Neuron (in vitro differentiated cells): ENCODE data around the gene POC5.
"Not testable (repeated sequence)": the region's sequence is repeated elsewhere in the genome, so short reads cannot be mapped to it uniquely, and the experiment has no call there.

Experiments used
- H2AFZ ChIP-seq: one replicate; pipeline ENCODE4 v1.6.1; 2013; ENCODE audit warnings: low read depth, mild to moderate bottlenecking, inconsistent platforms, low read length, moderate library complexity
- H3K27me3 ChIP-seq: one replicate; pipeline ENCODE4 v1.6.1; 2013; ENCODE audit warnings: low read length; ENCODE audit not compliant: insufficient read depth
- H3K36me3 ChIP-seq: one replicate; pipeline ENCODE4 v1.6.1; 2013; ENCODE audit warnings: low read length; ENCODE audit not compliant: insufficient read depth
- H3K4me1 ChIP-seq: one replicate; pipeline ENCODE4 v1.6.1; 2013; ENCODE audit warnings: low read length; ENCODE audit not compliant: insufficient read depth
- H3K4me3 ChIP-seq: 2 replicates; pipeline ENCODE4 v1.5.1; 2013; ENCODE audit warnings: mild to moderate bottlenecking, low read length, moderate library complexity
- H3K9me3 ChIP-seq: one replicate; pipeline ENCODE4 v1.6.1; 2013; ENCODE audit warnings: low read length

POC5 gene

GRCh38 chr5:75726224-75726623, 9.0 kb upstream of the POC5 start:
- H3K4me1 ChIP-seq, H3K27me3 ChIP-seq, H3K9me3 ChIP-seq, H3K4me3 ChIP-seq, H3K36me3 ChIP-seq, H2AFZ ChIP-seq: not testable (repeated sequence)

DNA sequence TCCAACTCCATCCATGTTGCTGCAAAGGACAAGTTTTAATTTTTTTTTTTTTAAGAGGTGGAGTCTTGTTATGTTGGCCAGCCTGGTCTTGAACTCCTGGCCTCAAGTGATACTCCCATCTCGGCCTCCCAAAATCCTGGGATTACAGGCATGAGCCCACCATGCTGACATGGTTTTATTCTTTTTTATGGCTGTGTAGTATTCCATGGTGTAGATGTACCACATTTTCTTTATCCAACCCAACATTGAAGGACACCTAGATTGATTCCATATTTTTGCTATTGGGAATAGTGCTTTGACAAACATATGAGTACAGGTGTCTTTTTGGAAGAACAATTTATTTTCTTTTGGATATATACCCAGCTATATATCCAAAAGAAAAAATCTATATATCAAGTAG, 6.1 kb upstream of the POC5 start:
- no peak overlapping the region for H3K4me3 ChIP-seq
- no peaks in the 10 kb centered on the region for H3K27me3 ChIP-seq
- no peaks in the 10 kb centered on the region for H3K4me1 ChIP-seq
- no peaks in the 10 kb centered on the region for H3K9me3 ChIP-seq
- no peak overlapping the region for H2AFZ ChIP-seq
- no peaks in the 10 kb centered on the region for H3K36me3 ChIP-seq

GRCh38 chr5:75721573-75721972, 4.3 kb upstream of the POC5 start:
- Histone ChIP-seq H3K9me3 (no peaks in the 10 kb centered on the region), H3K4me3 (no peak overlapping the region), H2AFZ (no peak overlapping the region), H3K4me1 (no peaks in the 10 kb centered on the region), H3K36me3 (no peaks in the 10 kb centered on the region), H3K27me3 (no peaks in the 10 kb centered on the region)

DNA sequence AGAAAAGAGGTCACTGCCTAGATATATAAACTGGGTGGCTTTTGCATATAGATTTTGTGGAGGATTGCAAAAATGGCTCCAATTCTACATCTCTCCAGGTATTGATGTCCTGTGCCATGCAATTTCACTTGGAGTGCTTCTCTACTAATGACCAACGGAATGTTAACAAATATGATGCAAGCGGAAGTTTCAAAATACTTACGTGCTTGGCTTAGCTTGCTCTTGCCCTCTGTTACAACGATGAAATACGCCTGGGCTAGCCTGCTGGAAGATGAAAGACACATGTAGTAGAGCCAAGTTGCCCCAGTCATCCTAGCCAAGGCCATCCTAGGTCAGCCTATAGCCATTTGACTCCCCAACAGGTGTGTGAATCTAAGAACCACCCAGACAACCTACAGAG, 3.6 kb upstream of the POC5 start:
- Histone ChIP-seq H3K4me1 (peaks cover 4% of the 10 kb centered on the region), H3K36me3 (no peaks in the 10 kb centered on the region), H3K4me3 (no peak overlapping the region), H3K9me3 (no peaks in the 10 kb centered on the region), H2AFZ (no peak overlapping the region), H3K27me3 (no peaks in the 10 kb centered on the region)

- peak overlapping the region; percentile 59 for H2AFZ ChIP-seq
- H3K27me3 ChIP-seq = no peaks in the 10 kb centered on the region
- H3K4me3 ChIP-seq = peak overlapping the region; percentile 65
- peaks cover 1% of the 10 kb centered on the region for H3K36me3 ChIP-seq
- H3K4me1 ChIP-seq = peaks cover 8% of the 10 kb centered on the region
- no peaks in the 10 kb centered on the region for H3K9me3 ChIP-seq
Observed at GRCh38 chr5:75716715-75717081, 539 bp downstream of the POC5 start.

- Histone ChIP-seq H3K9me3 (no peaks in the 10 kb centered on the region), H3K36me3 (peaks cover 18% of the 10 kb centered on the region), H2AFZ (no peak overlapping the region), H3K4me1 (peaks cover 8% of the 10 kb centered on the region), H3K4me3 (no peak overlapping the region), H3K27me3 (no peaks in the 10 kb centered on the region)
Observed at GRCh38 chr5:75712091-75712490, 5.1 kb downstream of the POC5 start.

DNA sequence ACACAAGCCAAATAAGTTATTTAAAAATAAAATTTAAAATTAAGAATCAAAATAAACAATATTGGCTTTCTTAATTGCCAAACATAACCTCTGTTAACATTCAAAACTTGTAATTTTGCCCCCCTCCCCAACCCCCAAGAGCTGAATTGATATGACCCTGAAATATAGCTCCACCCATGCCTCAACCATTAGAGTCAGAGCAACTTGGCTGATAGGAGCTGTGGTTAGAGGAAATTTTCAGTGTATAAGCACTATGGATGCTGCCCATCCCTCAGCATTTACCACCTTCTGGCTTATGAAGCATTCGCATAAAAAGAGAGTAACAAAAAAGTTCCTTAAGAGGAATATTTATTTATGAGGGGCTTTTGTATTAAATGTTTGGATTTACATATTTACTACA, 6.1 kb downstream of the POC5 start:
- no peaks in the 10 kb centered on the region for H3K27me3 ChIP-seq
- H3K4me1 ChIP-seq = peaks cover 6% of the 10 kb centered on the region
- H3K36me3 ChIP-seq = peaks cover 20% of the 10 kb centered on the region
- no peak overlapping the region for H2AFZ ChIP-seq
- no peak overlapping the region for H3K4me3 ChIP-seq
- H3K9me3 ChIP-seq = no peaks in the 10 kb centered on the region

GRCh38 chr5:75710637-75711036, 6.6 kb downstream of the POC5 start:
- Histone ChIP-seq H3K9me3 (no peaks in the 10 kb centered on the region), H3K27me3 (no peaks in the 10 kb centered on the region), H3K4me3 (no peak overlapping the region), H2AFZ (no peak overlapping the region), H3K4me1 (peaks cover under 1% of the 10 kb centered on the region), H3K36me3 (peaks cover 23% of the 10 kb centered on the region)

GRCh38 chr5:75707911-75708509, 9.2 kb downstream of the POC5 start:
- peaks cover 37% of the 10 kb centered on the region for H3K36me3 ChIP-seq
- no peaks in the 10 kb centered on the region for H3K27me3 ChIP-seq
- no peaks in the 10 kb centered on the region for H3K9me3 ChIP-seq
- H3K4me1 ChIP-seq = no peaks in the 10 kb centered on the region
- H3K4me3 ChIP-seq = no peak overlapping the region
- no peak overlapping the region for H2AFZ ChIP-seq

DNA sequence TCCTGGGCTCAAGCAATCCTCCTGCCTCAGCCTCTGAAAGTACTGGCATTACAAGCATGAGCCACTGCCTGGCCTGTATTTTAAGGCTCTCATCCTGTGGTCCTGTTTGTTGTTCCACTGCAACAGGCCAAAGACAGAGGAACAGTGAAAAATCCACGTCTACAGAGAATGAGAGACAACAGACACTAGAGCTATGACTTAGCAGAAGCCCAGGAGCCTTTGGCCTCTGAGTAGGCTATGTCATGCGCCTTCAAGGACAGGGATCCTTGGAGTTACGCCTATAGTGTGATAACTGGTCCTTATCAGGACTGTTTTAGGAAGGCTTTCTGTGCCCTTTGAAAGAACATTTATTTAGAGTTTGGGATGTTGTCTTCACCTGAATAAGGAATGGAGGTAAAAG, 10.5 kb downstream of the POC5 start:
- Histone ChIP-seq H3K27me3 (no peaks in the 10 kb centered on the region), H3K9me3 (peaks cover 2% of the 10 kb centered on the region), H3K36me3 (peaks cover 47% of the 10 kb centered on the region), H3K4me1 (no peaks in the 10 kb centered on the region), H3K4me3 (no peak overlapping the region), H2AFZ (no peak overlapping the region)

DNA sequence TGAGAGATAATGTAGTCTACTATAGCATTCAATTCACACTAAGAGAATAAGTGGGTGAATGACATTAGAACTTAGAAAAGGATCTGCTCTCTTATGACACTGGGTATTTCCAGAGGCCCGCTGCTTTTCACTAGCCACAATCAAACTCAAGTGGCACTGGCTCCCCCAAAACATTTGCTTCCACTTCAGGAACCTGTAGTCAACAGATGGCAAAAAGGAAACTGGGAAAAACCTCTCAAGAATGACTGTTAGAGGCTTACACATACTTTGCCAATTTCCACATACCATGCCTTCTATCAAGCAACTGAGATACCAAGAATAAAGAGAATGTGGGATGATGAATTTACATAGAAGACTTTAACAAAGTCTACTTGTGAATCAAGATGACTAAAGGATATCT, 11.2 kb downstream of the POC5 start:
- Histone ChIP-seq H3K9me3 (peaks cover 2% of the 10 kb centered on the region), H2AFZ (no peak overlapping the region), H3K27me3 (no peaks in the 10 kb centered on the region), H3K4me1 (no peaks in the 10 kb centered on the region), H3K36me3 (peaks cover 43% of the 10 kb centered on the region), H3K4me3 (no peak overlapping the region)

DNA sequence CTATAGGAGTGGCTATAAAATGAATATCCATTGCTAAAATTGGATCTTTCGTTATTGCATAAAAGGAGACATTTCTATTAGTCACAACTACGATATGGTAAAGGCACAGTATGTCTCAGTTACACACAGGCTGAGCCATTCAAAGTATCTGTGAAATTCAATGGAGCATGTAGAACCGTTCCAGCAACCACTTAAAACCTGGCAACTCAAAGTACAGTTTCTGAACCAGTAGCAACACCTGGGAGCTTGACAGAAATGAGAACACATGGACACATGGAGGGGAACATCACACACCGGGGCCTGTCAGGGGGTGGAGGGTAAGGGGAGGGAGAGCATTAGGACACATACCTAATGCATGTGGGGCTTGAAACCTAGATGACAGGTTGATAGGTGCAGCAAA, 15.4 kb downstream of the POC5 start:
- Histone ChIP-seq H3K9me3 (peaks cover 2% of the 10 kb centered on the region), H2AFZ (no peak overlapping the region), H3K27me3 (no peaks in the 10 kb centered on the region), H3K36me3 (peaks cover 30% of the 10 kb centered on the region), H3K4me1 (no peaks in the 10 kb centered on the region), H3K4me3 (no peak overlapping the region)

DNA sequence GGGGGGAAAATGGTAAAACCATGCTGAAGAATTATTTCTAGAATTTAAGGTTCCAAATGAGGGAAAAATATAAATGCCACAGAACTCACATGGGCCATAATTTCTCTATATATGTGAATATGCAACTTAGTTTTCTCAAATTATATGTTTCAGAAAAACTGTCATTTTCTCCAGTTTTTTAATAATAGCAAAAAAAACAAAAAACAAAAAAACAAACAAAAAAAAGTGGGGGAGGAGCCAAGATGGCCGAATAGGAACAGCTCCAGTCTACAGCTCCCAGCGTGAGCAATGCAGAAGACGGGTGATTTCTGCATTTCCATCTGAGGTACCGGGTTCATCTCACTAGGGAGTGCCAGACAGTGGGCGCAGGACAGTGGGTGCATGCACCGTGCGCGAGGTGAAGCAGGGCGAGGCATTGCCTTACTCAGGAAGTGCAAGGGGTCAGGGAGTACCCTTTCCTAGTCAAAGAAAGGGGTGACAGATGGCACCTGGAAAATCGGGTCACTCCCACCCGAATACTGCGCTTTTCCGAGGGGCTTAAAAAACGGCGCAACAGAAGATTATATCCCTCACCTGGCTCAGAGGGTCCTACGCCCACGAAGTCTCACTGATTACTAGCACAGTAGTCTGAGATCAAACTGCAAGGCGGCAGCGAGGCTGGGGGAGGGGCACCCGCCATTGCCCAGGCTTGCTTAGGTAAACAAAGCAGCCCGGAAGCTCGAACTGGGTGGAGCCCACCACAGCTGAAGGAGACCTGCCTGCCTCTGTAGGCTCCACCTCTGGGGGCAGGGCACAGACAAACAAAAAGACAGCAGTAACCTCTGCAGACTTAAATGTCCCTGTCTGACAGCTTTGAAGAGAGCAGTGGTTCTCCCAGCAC, 21.5 kb downstream of the POC5 start:
- H2AFZ ChIP-seq, H3K27me3 ChIP-seq, H3K4me3 ChIP-seq, H3K9me3 ChIP-seq, H3K4me1 ChIP-seq: not testable (repeated sequence)
- peaks cover 11% of the 10 kb centered on the region for H3K36me3 ChIP-seq

DNA sequence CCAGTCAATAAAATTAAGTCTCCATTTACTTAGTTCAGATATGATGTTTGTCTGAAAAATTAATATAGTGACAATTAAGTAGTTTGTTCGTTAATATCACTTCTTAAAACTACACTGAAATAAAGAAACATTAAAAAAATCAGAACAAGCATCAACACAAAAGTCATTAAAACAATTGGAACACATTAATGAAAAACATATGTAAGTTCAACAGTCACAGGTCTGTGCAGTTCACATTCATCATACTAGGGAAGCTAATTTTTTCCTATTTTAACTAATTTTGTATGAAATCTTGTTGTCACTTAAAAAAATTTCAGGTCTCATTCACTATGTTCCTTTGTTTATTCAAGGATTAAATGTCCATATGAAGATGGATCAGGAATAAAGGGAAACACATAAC, 22.5 kb downstream of the POC5 start:
- no peaks in the 10 kb centered on the region for H3K9me3 ChIP-seq
- no peak overlapping the region for H3K4me3 ChIP-seq
- no peaks in the 10 kb centered on the region for H3K27me3 ChIP-seq
- H3K4me1 ChIP-seq = no peaks in the 10 kb centered on the region
- no peak overlapping the region for H2AFZ ChIP-seq
- H3K36me3 ChIP-seq = peaks cover 17% of the 10 kb centered on the region
